SH-SY5Y (cell line): ENCODE data around the gene KDM4C.

Experiments used
- GATA2 ChIP-seq: IDR thresholded peaks from 2 replicates; pipeline ENCODE4 v1.6.1; 2011; ENCODE audit warnings: mild to moderate bottlenecking, low read depth, low read length
- GATA3 ChIP-seq: IDR thresholded peaks from 2 replicates; pipeline ENCODE4 v1.6.1; 2011; ENCODE audit warnings: low read depth, mild to moderate bottlenecking, low read length, moderate library complexity

GRCh38 chr9:6895754-6896153 is 138.0 kb downstream of the KDM4C start:
- no peak for TF ChIP-seq GATA2
- TF ChIP-seq GATA3: no peak
